HG02623 (cell line): ENCODE measurements around the gene DBP.

Source experiments
- ATAC-seq: cut with Tn5 transposase; IDR thresholded peaks from one replicate; pipeline ENCODE4 v1.9.1; 2021; ENCODE audit warnings: moderate library complexity; ENCODE audit not compliant: unreplicated experiment

The DBP gene

DNA sequence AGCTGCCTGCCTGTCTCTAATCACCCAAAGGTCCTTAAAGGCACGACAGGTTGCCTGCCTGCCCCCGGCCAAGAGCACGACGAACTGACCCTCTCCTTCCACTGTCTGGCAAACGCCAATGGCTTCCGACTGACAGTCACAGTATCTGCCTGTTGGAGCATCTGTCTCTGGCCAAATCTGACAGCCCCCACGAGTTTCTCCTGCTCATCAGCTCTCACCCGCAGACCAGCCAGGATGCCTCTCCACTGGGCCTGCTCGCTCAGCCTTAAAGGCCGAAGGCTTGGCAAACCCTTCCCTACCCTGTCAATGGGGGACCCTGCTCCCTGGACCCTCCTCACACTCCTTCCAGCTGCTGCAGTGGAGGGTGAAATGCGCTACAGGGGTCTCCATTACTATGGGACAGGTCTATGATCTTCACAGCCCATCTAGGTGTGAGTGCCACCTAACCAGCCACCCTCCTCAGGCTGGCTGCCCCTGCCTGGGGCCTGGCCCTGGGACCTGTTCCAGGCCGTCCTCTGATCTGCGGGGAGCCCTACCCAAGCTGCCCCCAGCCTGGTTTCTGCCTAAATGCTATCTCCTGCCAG, 23.2 kb downstream of the DBP start:
- no peak for ATAC-seq

DNA sequence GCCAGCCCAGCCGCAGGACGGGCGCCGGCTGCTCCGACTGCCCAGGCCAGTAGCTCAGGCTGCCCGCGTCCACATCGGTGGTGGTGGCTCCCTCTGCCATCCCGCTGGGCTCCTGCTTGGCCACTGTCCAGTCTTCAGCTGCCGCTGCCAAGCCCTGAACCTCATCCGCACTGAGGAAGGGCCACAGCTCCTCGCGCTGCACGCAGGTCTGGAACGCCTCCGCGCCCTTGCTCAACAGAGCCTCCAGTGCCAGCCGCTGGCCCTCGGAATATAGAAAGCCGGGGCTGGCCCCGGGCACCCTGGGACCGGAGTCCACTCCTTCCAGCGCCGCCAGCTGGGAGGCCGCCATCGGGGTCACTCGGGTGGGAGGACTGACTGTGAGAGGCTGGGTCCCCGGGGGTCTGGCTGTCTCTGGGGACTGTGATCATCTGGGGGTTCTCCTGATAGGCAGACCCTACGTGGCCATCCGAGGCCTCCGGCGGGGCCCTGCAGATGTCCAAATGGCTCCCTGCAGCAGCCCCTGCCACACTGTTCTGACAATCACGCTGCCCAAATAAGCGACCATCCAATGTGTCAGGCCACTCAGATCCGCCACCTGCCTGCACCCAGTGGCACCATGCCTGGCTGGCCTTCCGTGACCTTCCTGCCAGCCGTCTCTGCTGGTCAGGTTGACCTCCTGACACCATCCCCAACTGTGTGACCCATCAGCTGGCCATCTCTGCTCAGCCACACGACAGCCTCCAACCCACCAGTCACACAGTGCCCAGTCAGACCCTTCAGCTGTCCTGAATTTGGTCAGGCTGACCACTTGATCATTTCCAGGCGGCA, 23.9 kb downstream of the DBP start:
- ATAC-seq, result no peak

DNA sequence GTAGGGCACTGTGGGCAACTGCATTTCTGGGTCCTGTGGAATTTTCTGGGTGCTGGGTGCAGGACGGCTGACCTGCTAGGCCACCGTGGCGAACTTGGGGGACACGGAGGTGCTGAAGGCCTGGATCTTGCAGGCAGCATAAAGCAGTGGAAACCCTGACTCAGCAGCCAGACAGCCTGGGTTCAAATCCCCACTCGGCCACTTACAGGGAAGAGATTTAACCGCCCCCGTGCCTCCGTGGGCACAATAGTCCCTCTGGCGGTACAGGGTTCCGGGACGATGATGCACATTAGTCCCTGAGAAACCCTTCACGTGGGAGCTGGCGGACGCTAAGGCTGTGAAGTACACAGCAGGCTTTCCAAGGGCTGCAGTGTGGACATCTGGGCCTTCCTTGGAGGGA, 25.3 kb downstream of the DBP start:
- ATAC-seq, result no peak

DNA sequence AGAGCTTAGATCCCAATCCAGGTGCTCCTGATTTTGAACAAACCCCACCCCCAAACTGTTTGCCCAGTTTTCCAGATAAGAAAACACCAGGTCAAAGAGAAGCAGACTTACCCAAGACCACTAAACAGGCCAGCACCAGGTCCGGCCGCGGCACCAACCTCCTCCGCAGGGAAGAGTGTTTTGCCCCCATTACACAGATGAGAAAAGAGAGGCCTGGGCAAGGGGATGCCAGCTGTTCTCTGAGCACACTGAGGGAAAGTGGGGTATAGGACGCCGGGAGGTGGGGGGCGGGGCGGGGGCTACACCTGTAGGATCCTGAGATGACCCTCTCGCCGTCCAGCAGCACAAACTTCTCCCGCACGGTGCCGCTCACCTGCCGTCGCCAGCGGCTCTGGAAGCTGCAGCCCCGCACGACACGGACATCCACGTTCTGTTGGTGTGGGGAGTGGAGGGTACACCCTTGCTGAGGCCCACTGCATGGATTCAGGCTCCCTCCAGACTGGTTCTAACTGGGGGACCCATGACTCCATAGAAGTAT, 27.5 kb downstream of the DBP start:
- ATAC-seq, result no peak

DNA sequence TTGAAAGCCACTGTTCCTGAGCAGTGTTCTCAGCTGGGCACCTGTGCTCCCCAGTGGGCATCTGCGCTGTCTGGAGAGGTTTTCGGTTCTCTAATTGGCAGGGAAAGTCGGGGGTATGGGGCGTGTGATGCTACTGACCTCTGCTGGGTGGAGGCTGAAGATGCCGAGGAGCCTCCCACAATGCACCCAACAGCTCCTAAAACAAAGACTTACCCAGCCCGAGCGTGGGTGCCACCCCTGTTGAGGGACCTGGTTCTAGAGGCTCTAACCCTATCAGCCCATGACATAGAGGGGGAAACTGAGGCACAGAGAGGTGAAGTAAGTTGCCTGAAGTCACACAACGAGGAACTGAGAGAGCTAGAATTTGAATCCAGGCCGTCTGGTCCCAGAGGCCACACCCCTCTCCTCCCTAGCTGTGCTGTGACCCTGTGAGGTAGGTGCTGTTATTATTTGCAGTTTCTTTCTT, 28.3 kb downstream of the DBP start:
- ATAC-seq, result no peak

DNA sequence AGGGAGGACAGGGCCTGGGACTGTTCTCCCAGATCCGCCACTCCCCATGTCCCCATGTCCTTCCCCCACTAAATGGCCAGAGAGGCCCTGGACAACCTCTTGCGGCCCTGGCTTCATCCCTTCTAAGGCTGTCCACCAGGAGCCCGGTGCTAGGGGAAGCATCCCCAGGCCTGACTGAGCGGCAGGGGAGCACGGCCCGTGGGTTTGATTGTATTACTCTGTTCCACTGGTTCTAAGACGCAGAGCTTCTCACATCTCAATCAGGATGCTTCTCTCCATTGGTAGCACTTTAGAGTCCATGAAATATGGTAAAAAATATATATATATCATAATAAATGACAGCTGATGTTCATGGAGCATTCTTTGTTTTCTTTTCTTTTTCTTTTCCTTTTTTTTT, 29.8 kb downstream of the DBP start:
- no peak for ATAC-seq

DNA sequence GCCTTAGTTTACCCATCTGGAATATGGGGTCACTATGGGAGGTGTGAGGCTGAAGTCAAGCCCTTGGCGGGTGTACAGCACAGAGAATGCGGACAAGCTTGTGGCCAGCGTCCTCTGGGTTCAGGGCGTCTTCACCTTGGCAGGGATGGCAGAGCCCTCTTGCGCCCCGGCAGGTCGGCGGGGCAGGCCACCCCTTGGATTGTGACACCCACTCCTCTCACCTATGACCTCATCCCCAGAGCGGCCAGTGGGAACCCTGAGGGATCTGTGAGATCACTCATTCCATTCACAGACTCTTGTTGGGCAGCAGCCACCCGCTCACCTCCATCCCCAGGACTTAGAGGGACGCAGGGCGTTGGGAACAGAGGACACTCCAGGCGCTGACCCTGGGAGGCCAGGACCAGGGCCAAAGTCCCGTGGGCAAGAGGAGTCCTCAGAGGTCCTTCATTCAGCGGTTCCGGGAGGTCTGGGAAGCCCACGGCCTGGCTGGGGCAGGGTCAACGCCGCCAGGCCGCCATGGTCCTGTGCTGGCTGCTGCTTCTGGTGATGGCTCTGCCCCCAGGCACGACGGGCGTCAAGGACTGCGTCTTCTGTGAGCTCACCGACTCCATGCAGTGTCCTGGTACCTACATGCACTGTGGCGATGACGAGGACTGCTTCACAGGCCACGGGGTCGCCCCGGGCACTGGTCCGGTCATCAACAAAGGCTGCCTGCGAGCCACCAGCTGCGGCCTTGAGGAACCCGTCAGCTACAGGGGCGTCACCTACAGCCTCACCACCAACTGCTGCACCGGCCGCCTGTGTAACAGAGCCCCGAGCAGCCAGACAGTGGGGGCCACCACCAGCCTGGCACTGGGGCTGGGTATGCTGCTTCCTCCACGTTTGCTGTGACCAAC, 30.5 kb downstream of the DBP start, which contains the start of gene SPACA4:
Gene SPACA4 (plus strand): TSS at position 280 of the 896 bp plus-strand sequence. CDS start 237 bp downstream, at position 517.
- no peak for ATAC-seq

DNA sequence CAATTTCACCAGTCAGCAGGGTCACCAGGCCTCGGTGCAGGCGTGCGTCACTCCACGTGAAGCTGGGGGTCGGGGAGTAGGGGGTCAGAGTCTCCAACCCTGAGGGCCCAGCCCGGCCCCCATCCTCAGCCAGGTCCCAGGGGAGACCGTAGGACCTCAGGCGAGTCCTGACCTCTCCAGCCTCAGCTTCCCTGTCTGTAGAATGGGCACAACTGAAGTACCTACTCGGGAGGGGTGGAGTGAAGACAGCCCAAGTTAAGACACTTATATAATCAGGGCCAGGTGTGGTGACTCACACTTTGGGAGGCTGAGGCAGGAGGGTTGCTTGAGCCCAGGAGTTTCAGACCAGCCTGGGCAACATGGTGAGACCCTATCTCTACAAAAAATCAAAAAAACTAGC, 33.3 kb downstream of the DBP start:
- ATAC-seq, result no peak

DNA sequence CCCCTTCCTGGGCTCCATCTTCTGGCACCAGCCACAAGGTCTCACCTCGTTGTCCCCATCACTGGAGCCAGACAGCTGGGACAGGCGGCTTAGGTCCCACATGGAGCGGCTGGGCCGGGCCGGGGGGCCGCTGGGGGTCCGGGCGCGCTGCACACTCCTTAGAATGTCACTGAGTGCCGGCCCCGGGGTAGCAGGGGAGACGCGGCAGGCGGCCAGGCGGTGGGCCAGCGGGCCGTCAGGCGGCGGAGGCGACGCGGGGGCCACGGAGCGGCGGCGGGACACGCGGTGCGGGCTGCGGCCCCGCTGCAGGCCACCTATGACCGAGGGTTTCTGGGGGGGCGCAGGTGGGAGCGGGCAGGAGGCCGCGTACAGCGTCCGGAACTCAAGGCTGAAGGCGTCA, 33.7 kb downstream of the DBP start:
- no peak for ATAC-seq

DNA sequence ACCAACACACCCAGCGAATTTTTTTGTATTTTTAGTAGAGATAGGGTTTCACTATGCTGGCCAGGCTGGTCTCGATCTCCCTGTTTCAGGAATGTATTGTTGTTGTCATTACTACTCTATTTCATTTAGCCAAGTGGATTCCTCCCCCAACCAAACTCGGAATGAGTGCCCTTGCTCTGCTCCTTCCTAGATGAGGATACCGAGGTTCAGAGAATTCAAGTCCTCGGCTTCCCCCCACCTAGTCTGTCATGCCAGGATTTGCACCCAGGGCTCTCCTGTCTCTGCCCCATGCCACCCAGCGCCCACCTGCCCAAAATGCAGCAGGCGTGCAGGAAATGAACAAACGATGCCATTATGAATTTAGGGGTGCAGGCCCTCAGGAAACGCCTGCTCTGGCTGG, 34.2 kb downstream of the DBP start:
- no peak for ATAC-seq

DNA sequence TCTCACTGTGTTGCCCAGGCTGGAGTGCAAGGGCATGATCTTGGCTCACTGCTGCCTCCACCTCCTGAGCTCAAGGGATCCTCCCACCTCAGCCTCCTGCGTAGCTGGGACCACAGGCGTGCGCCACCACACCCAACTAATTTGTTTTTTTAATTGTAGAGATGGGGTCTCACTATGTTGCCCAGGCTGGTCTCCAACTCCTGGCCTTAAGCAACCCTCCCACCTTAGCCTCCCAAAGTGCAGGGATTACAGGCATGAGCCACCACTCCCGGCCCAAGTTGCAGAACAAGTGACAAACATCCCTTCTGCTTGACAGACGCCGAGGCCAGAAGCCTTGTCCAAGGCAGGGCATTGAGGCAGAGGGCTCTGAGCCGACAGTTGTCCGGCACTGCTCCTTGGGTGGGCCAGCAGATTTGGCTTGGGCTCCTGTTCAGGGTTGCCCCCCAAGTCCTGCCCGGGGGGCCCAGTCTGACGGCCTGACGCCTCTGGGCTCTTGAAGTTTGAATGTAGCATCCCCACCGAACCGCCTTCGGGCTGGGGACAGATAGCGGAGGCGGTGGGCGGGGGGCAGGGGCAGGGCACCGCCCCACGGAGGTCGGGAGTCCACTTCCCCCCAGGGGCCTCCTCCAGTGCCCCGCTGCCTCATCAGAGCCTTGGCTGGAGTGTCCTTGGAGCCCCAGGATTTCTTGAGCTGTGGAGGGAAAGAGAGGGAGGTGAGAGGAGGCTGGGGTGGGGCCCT, 36.3 kb downstream of the DBP start:
- ATAC-seq, result no peak

DNA sequence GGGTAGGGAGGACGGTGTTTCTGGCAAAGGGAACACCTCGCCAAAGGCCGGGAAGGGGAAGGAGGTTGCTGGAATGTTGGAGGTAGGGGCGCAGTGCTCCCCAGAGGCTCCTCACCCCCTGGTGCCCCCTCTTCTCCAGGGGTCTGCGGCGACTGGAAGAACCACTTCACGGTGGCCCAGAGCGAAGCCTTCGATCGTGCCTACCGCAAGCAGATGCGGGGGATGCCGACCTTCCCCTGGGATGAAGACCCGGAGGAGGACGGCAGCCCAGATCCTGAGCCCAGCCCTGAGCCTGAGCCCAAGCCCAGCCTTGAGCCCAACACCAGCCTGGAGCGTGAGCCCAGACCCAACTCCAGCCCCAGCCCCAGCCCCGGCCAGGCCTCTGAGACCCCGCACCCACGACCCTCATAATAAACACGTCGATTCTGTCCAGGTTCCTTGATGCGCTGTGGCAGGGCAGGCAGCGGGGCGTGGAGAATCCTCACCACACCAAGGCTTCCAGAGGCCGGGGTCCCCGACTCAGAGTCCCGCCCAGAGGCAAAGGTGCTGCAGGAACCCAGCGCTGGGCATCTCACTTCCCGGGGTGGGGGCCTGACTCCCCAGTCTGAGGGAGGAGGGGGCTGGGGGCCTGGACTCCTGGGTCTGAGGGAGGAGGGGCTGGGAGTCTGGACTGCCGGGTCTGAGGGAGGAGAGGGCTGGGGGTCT, 38.0 kb downstream of the DBP start:
- no peak for ATAC-seq

DNA sequence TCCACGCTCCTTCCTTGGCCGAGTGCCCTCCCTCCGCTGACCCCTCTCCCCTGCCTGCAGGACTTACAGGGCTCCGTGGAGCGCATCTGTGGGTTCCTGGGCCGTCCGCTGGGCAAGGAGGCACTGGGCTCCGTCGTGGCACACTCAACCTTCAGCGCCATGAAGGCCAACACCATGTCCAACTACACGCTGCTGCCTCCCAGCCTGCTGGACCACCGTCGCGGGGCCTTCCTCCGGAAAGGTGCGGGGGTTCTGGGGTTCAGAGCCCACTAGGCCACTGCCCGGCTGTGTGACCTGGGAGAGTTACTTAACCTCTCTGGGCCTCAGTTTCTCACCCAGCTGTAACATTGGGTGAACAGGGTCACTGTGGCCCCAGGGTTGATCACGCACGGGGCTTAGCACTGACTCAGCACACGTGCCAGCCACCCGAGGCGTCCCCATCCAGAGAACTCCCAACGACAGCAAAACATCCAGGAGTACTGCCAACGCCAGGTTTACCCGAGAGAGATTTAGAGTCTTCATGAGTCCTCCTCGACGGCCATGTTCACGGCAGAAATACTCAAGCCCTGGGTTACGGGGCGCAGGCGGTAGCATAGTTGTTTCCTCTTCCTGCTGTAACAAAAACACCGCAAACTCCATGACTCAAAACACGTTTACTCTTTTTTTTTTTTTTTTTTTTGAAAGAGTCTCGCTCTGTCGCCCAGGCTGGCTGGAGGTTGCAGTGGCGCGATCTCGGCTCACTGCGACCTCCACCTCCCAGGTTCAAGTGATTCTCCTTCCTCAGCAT, 40.3 kb downstream of the DBP start:
- ATAC-seq, result no peak

DNA sequence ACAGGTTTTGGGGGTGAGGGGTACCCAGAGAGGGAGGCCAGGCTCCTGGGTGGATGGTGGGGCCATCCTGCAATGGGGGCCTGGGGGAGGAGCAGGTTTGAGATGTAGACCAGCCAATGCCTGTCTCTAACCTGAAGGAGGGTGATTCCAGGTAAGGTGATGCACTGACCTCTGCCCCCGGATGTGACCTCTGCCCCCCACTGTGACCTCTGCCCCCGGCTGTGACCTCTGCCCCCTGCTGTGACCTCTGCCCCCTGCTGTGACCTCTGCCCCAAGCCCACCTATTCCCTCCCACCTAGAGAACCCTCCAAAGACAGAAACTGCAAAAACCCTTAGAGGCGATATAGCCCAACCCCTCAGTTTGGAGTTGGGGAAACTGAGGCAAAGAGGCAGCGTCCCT, 40.9 kb downstream of the DBP start:
- ATAC-seq, result no peak

DNA sequence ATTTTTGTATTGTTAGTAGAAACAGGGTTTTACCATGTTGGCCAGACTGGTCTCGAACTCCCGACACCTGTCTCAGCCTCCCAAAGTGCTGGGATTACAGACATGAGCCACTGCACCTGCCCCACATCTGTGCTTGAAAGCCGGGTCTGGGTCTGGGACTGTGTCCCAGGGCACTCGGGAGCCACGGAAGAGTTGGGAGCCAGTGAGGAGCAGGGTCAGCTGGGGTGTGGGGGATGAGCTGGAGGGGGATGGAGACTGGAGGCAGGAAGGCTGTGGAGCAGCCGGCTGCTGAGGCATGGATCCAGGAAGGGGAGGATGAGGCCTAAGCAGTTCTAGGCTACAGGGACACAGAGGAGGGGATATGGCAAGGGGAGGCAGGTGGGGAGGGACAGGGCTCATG, 41.3 kb downstream of the DBP start:
- no peak for ATAC-seq

DNA sequence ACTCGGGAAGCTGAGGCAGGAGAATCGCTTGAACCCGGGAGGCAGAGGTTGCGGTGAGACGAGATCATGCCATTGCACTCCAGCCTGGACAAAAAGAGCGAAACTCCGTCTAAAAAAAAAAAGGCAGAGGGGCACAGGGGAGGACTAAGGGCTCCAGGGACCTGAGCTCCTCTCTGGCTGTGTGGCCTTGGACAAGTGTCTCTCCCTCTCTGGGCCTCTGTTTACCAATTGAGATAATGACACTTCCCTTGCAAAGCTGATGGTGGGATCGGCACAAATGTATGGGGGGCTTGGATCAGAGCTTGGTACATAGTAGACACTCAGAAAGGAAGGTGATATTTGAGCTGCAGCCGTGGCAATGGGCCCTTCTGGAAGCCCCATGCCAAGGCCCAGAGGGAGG, 42.0 kb downstream of the DBP start:
- ATAC-seq, result no peak

DNA sequence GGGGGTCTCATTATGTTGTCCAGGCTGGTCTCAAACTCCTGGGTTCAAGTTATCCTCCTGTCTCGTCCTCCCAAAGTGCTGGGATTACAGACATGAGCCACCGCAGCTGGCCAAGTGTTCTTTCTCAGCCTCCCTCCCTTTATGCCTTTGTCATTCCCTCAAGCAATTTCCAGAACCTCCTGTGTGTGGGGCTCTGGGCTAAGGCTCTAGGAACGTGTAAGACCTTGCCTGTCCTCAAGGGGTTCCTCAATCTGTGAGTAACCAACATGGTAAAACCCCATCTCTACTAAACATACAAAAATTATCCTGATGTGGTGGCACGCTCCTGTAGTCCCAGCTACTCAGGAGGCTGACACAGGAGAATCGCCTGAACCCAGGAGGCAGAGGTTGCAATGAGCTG, 46.2 kb downstream of the DBP start:
- no peak for ATAC-seq

DNA sequence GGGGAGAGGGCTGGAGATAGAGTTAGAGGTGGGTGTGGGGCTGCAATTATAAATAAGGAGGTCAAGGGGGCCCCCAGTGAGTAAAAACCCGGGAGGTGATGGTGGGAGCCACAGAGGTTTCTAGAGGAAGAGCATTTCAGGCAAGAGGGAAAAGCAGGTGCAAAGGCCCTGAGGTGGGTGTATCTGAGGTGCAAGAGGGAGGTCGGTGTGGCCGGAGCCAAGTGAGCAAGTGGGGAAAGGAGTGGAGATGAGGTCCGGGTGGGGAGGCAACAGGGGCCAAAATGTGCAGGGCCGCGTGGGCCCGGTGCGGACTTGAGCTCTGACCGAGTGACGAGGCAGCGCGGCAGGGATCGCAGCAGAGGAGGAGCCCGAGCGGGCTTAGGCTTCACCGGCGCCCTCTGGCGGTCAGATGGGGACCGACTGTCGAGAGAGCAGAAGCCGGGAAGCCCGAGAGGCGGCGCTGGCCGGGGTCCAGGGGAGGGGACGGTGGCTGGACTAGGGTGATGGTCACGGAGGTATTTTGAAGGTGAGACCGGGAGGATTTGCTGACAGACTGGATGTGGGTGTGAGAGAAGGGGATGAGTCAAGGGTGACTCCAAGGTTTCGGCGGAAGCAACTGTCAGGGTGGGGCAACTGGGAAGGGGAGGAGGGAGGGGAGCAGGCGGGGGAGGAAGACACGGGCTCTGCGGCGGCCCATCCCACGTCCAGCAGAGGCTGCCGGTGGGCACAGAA, 48.3 kb downstream of the DBP start:
- no peak for ATAC-seq

DNA sequence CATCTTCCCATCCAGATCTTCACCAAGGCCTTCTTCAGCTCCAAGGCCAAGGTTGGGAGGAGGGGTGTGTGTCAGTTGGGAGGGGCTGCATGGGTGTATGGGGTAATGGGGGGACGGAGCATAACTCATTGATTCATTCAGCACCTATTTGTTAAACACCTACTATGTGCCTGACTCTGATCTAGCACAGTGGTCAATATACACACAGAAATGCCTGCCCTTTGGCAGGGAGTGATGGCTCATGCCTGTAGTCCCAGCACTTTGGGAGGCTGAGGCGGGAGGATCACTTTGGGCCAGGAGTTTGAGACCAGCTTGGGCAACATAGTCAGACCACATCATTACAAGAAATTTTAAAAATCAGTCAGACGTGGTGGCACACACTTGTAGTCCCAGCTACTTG, 49.8 kb downstream of the DBP start:
- no peak for ATAC-seq
